Gastroesophageal sphincter (tissue), 3 donors: Measurements from ENCODE around the gene ADPRM.

Experiments
- EP300 ChIP-seq: sonication (generic); formaldehyde crosslinking; IDR thresholded peaks from one replicate; pipeline ENCODE4 v1.6.1; 2017; ENCODE audit warnings: antibody characterized with exemption, mild to moderate bottlenecking
- POLR2A ChIP-seq, 2 donors: fragments of 450-650 bp; IDR thresholded peaks; one replicate each; pipeline ENCODE4 v1.6.1; 2017; ENCODE audit warnings: antibody characterized with exemption in 2 of 2, mild to moderate bottlenecking in 2 of 2, moderate library complexity in 1 of 2
- POLR2AphosphoS5 ChIP-seq: sonication (generic); formaldehyde crosslinking; IDR thresholded peaks from one replicate; pipeline ENCODE4 v1.6.1; 2017; ENCODE audit warnings: antibody characterized with exemption
- TF ChIP-seq, protein P1 (sequence below), 4 experiments: fragments of 200-600 bp in 2 of 4; fragments of 450-650 bp in 2 of 4; sonication (generic) in 1 of 4; IDR thresholded peaks; one replicate each; pipeline ENCODE4 v1.5.1; 2017 to 2019; ENCODE audit warnings: antibody characterized with exemption in 4 of 4, mild to moderate bottlenecking in 2 of 4, moderate library complexity in 2 of 4

DNA sequence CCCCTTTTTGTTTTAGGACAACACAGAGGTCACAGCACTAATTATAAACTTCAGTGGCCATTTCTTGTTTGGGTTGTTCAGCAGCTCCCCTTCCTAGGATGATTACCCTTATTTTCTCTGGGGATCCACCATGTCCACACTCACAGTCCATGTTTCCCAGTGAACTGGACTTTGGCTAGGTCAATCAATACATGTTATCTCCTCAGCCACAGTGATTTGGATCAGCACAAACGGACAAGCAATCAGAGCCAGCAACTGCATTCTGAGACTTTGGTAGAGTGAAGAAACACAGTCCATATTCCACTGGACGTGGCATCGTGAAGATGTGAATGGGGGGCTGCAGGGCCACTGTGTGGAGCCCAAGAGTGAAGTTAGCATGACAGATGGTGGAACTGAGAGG is 27.9 kb downstream of the ADPRM start:
- TF ChIP-seq POLR2A (IDR thresholded peaks at IDR 0.05): no peak
- TF ChIP-seq, protein P1, sequence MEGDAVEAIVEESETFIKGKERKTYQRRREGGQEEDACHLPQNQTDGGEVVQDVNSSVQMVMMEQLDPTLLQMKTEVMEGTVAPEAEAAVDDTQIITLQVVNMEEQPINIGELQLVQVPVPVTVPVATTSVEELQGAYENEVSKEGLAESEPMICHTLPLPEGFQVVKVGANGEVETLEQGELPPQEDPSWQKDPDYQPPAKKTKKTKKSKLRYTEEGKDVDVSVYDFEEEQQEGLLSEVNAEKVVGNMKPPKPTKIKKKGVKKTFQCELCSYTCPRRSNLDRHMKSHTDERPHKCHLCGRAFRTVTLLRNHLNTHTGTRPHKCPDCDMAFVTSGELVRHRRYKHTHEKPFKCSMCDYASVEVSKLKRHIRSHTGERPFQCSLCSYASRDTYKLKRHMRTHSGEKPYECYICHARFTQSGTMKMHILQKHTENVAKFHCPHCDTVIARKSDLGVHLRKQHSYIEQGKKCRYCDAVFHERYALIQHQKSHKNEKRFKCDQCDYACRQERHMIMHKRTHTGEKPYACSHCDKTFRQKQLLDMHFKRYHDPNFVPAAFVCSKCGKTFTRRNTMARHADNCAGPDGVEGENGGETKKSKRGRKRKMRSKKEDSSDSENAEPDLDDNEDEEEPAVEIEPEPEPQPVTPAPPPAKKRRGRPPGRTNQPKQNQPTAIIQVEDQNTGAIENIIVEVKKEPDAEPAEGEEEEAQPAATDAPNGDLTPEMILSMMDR (IDR thresholded peaks at IDR 0.05): no peak
- no peak for TF ChIP-seq POLR2AphosphoS5
- TF ChIP-seq EP300: no peak
